Transverse colon (tissue), 4 donors: Measurements from ENCODE around the gene PDCD1. TPM values are rescaled to one million over a fixed set of nuclear protein-coding genes. Genes with fewer than 3 reads are reported as not detected.

ENCODE experiments used
- DNase-seq: peaks from one replicate; pipeline ENCODE4 v3.0.0-alpha.2; 2019
- H3K27ac ChIP-seq, 4 donors: fragments of 200-600 bp; sonication (generic); 2 replicates each; pipeline ENCODE4 v1.5.1; 2016 to 2018; ENCODE audit warnings: inconsistent platforms in 4 of 4
- H3K27me3 ChIP-seq: fragments of 200-600 bp; sonication (generic); 2 replicates; pipeline ENCODE4 v1.5.1; 2017; ENCODE audit warnings: inconsistent platforms
- H3K36me3 ChIP-seq, 4 donors: fragments of 200-600 bp; sonication (generic); 2 replicates each; pipeline ENCODE4 v1.5.1; 2017 to 2019; ENCODE audit warnings: inconsistent platforms in 4 of 4
- H3K4me1 ChIP-seq, 4 donors: fragments of 200-600 bp; sonication (generic); 2 replicates each; pipeline ENCODE4 v1.5.1; 2017 to 2020; ENCODE audit warnings: inconsistent platforms in 4 of 4
- H3K4me3 ChIP-seq, 4 donors: fragments of 200-600 bp; sonication (generic); 1 replicate in 1 of 4; 2 replicates in 3 of 4; pipeline versions ENCODE4 v1.5.1 to v1.6.1; 2017 to 2019; ENCODE audit warnings: inconsistent platforms in 4 of 4
- H3K9me3 ChIP-seq, 2 donors: fragments of 200-600 bp; sonication (generic); 2 replicates each; pipeline ENCODE4 v1.5.1; 2017 to 2019; ENCODE audit warnings: inconsistent platforms in 2 of 2
- CTCF ChIP-seq, 5 experiments: fragments of 200-600 bp in 3 of 5; fragments of 450-650 bp in 2 of 5; sonication (generic) in 3 of 5; IDR thresholded peaks; 1 replicate in 2 of 5; 2 replicates in 3 of 5; pipeline ENCODE4 v1.5.1; 2016 to 2017; ENCODE audit warnings: antibody characterized with exemption in 5 of 5, inconsistent platforms in 3 of 5, mild to moderate bottlenecking in 2 of 5, moderate library complexity in 1 of 5
- EP300 ChIP-seq: sonication (generic); formaldehyde crosslinking; IDR thresholded peaks from one replicate; pipeline ENCODE4 v1.6.1; 2017; ENCODE audit warnings: antibody characterized with exemption, low read depth
- POLR2A ChIP-seq: fragments of 450-650 bp; IDR thresholded peaks from one replicate; pipeline ENCODE4 v1.6.1; 2016; ENCODE audit warnings: antibody characterized with exemption, mild to moderate bottlenecking, moderate library complexity
- POLR2AphosphoS5 ChIP-seq, 3 donors: sonication (generic); formaldehyde crosslinking; IDR thresholded peaks; one replicate each; pipeline ENCODE4 v1.6.1; 2016; ENCODE audit warnings: antibody characterized with exemption in 3 of 3
- WGBS, 2 donors: methylation state at CpG; one replicate each; pipeline ENCODE4 v1.1.5; 2018; ENCODE audit warnings: low coverage in 1 of 2; 5-methylcytosine and 5-hydroxymethylcytosine counted together
- in situ Hi-C, 4 donors: fragments of 200-750 bp; cut with MboI; loops; one replicate each; pipeline versions ENCODE4 v1.15.0 to v1.15.1; 2017; ENCODE audit warnings: low sequenced_read_pairs in 3 of 4, low pct_ligation_motif_present in 1 of 4, low pct_unique_long_range_greater_than_20kb in 1 of 4
- intact Hi-C: fragments of 100-400 bp; cut with DNase I; formaldehyde crosslinking; loops from one replicate; pipeline ENCODE4 v1.15.1; 2023; ENCODE audit warnings: low total_unique reads
- total RNA-seq, 4 donors: library from RNA; depleted of rRNA; stranded (reverse); fragments of >200 nt; gene quantifications; one replicate each; pipeline ENCODE4 v1.1.0, GENCODE V29; 2016

The PDCD1 gene
- total RNA-seq, 4 donors from 2014 or later: 0.55 to 0.64 TPM; not detected in 2

GRCh38 chr2:241864168-241864849 is 5.6 kb upstream of the PDCD1 start:
- Histone ChIP-seq H3K4me3 (no peak overlapping the region), H3K27me3 (peaks cover 53% of the 10 kb centered on the region), H3K4me1 (peaks cover 5 to 11% (median 10%) of the 10 kb centered on the region in 4 donors), H3K9me3 (no peaks in the 10 kb centered on the region), H3K27ac (no peak overlapping the region), H3K36me3 (no peaks in the 10 kb centered on the region)
- TF ChIP-seq POLR2A: no peak
- in situ Hi-C loops: no loop called here
- intact Hi-C loops: no loop called here
- 65 to 80% methylated on average over 2 of the region's 2 CpGs for WGBS, 2 donors
- no peak for DNase-seq

- in situ Hi-C loops: no loop called here
- no peak overlapping the region for H3K4me3 ChIP-seq
- H3K27me3 ChIP-seq: peaks cover 52% of the 10 kb centered on the region
- TF ChIP-seq POLR2A (no peak), POLR2AphosphoS5 (IDR thresholded peaks at IDR 0.05) (no peak), CTCF (IDR thresholded peaks at IDR 0.05) (no peak), EP300 (no peak)
- H3K4me1 ChIP-seq: peaks cover 12 to 18% (median 15%) of the 10 kb centered on the region in 4 donors
- H3K36me3 ChIP-seq: no peaks in the 10 kb centered on the region
- intact Hi-C loops: no loop called here
- no peak overlapping the region for H3K27ac ChIP-seq
- 22 to 51% methylated on average over 5 to 28 of the region's 29 CpGs for WGBS, 2 donors
- no peaks in the 10 kb centered on the region for H3K9me3 ChIP-seq
- DNase-seq: no peak
Measured at GRCh38 chr2:241863536-241863954, 4.9 kb upstream of the PDCD1 start.

- DNase-seq: no peak
- 70 to 79% methylated on average over 4 to 21 of the region's 22 CpGs for WGBS, 2 donors
- Histone ChIP-seq H3K4me1 (peaks cover 12 to 18% (median 15%) of the 10 kb centered on the region in 4 donors), H3K4me3 (no peak overlapping the region), H3K27me3 (peaks cover 49% of the 10 kb centered on the region), H3K27ac (no peak overlapping the region), H3K36me3 (no peaks in the 10 kb centered on the region), H3K9me3 (no peaks in the 10 kb centered on the region)
- intact Hi-C loops: no loop called here
- in situ Hi-C loops: no loop called here
- TF ChIP-seq POLR2AphosphoS5 (IDR thresholded peaks at IDR 0.05): no peak
- TF ChIP-seq EP300: no peak
- TF ChIP-seq POLR2A: no peak
- no peak for TF ChIP-seq CTCF (IDR thresholded peaks at IDR 0.05)
Measured at GRCh38 chr2:241862775-241863535, 4.3 kb upstream of the PDCD1 start.

GRCh38 chr2:241862093-241862492 is 3.4 kb upstream of the PDCD1 start:
- H3K4me3 ChIP-seq: no peak overlapping the region
- H3K27me3 ChIP-seq: peaks cover 47% of the 10 kb centered on the region
- no peaks in the 10 kb centered on the region for H3K36me3 ChIP-seq
- H3K4me1 ChIP-seq: peaks cover 12 to 18% (median 15%) of the 10 kb centered on the region in 4 donors
- intact Hi-C loops: no loop called here
- DNase-seq: no peak
- 89% methylated on average over 1 to 8 of the region's 8 CpGs for WGBS, 2 donors
- H3K9me3 ChIP-seq: no peaks in the 10 kb centered on the region
- in situ Hi-C loops: no loop called here
- TF ChIP-seq EP300: no peak
- TF ChIP-seq POLR2A: no peak
- TF ChIP-seq CTCF (IDR thresholded peaks at IDR 0.05): no peak
- TF ChIP-seq POLR2AphosphoS5 (IDR thresholded peaks at IDR 0.05): no peak
- H3K27ac ChIP-seq: no peak overlapping the region
